PC-3 (cell line): ENCODE measurements around the gene TASOR2. TPM values are rescaled to one million over a fixed set of nuclear protein-coding genes. Genes with fewer than 3 reads are reported as not detected.
A peak's percentile ranks its signal among the peaks of the same experiment; 100 is the strongest.

Source experiments
- ATAC-seq: fragments of 200-7000 bp; cut with Tn5 transposase; 2 replicates; pipeline ENCODE4 v1.9.1; 2020; ENCODE audit warnings: mild to moderate bottlenecking, moderate library complexity
- BruUV-seq: library from RNA; stranded (reverse); fragments of 400-500 nt; replicated peaks from 2 replicates; lab custom pipeline; 2021; lab: Mats Ljungman, UMichigan
- CTCF ChIA-PET: fragments of 300-600 bp; sonication (Branson Sonifier 250); formaldehyde crosslinking; loops from one replicate; lab custom pipeline; 2022; ENCODE audit warnings: antibody characterized with exemption; lab: Charles Lee
- POLR2A ChIA-PET: fragments of 300-600 bp; sonication (Branson Sonifier 250); formaldehyde crosslinking; loops from one replicate; lab custom pipeline; 2022; ENCODE audit warnings: antibody characterized with exemption; ENCODE audit not compliant: unreplicated experiment; lab: Charles Lee
- DNase-seq: peaks from one replicate; pipeline ENCODE4 v3.0.0-alpha.2; 2015
- H2AFZ ChIP-seq: fragments of 300-600 bp; sonication (generic); 2 replicates; pipeline ENCODE4 v1.6.0; 2016; ENCODE audit warnings: antibody characterized with exemption, low read length
- H3F3A ChIP-seq: fragments of 300-600 bp; sonication (generic); one replicate; pipeline ENCODE4 v1.6.0; 2017; ENCODE audit warnings: antibody characterized with exemption, low read length, control low read depth, mild to moderate bottlenecking; ENCODE audit not compliant: unreplicated experiment
- H3K27ac ChIP-seq: fragments of 300-600 bp; sonication (generic); 2 replicates; pipeline ENCODE4 v1.5.1; 2016; ENCODE audit warnings: mild to moderate bottlenecking, low read length
- H3K27me3 ChIP-seq: fragments of 300-600 bp; sonication (generic); 2 replicates; pipeline ENCODE4 v1.6.1; 2016; ENCODE audit warnings: low read length, mixed read lengths
- H3K36me3 ChIP-seq: fragments of 300-600 bp; sonication (generic); 2 replicates; pipeline ENCODE4 v1.6.1; 2016; ENCODE audit warnings: low read depth, mixed run types, low read length, mixed read lengths
- H3K4me1 ChIP-seq: fragments of 300-600 bp; sonication (generic); 2 replicates; pipeline ENCODE4 v1.5.1; 2016; ENCODE audit warnings: low read length; ENCODE audit not compliant: insufficient read depth
- H3K4me2 ChIP-seq: fragments of 300-600 bp; sonication (generic); 2 replicates; pipeline ENCODE4 v1.6.0; 2016; ENCODE audit warnings: low read length
- H3K4me3 ChIP-seq: fragments of 300-600 bp; sonication (generic); 2 replicates; pipeline ENCODE4 v1.5.1; 2016; ENCODE audit warnings: mild to moderate bottlenecking, low read length, mixed read lengths
- H3K79me2 ChIP-seq: fragments of 300-600 bp; sonication (generic); 2 replicates; pipeline ENCODE4 v1.6.1; 2017; ENCODE audit warnings: low read length, mixed read lengths
- H3K9ac ChIP-seq: fragments of 300-600 bp; sonication (generic); 2 replicates; pipeline ENCODE4 v1.6.0; 2016; ENCODE audit warnings: mild to moderate bottlenecking, low read length
- H3K9me2 ChIP-seq: fragments of 300-600 bp; sonication (generic); replicated peaks from 2 replicates; pipeline ENCODE4 v1.6.1; 2016; ENCODE audit warnings: mixed run types, low read length, mixed read lengths
- H3K9me3 ChIP-seq: fragments of 300-600 bp; sonication (generic); 2 replicates; pipeline ENCODE4 v1.6.1; 2016; ENCODE audit warnings: low read length, mixed read lengths
- H4K20me1 ChIP-seq: fragments of 300-600 bp; sonication (generic); 2 replicates; pipeline ENCODE4 v1.6.1; 2016; ENCODE audit warnings: low read length, mixed read lengths
- EZH2 ChIP-seq: fragments of 300-600 bp; sonication (generic); IDR thresholded peaks from one replicate; pipeline ENCODE4 v1.6.1; 2017; ENCODE audit warnings: antibody characterized with exemption, mild to moderate bottlenecking, low read length; ENCODE audit not compliant: unreplicated experiment
- EZH2phosphoT487 ChIP-seq: fragments of 300-600 bp; sonication (generic); IDR thresholded peaks from 2 replicates; pipeline ENCODE4 v1.6.1; 2018; ENCODE audit warnings: mild to moderate bottlenecking, antibody characterized with exemption, low read length, borderline replicate concordance
- intact Hi-C: fragments of 100-400 bp; cut with micrococcal nuclease; formaldehyde crosslinking; loops from 2 replicates; pipeline ENCODE4 v1.9.0; 2023
- total RNA-seq: library from RNA; depleted of rRNA; stranded (reverse); fragments of >200 nt; gene quantifications from 2 replicates; pipeline ENCODE4 v1.2.3, GENCODE V29; 2014
- TF ChIP-seq, protein P1 (sequence below): fragments of 300-600 bp; sonication (generic); conservative IDR thresholded peaks from 2 replicates; pipeline ENCODE4 v1.5.1; 2017; ENCODE audit warnings: antibody characterized with exemption, low read depth, mild to moderate bottlenecking, low read length

TASOR2 gene
- total RNA-seq, 1 experiment from 2014 or later: 47.3 TPM

GRCh38 chr10:5659702-5660528 lies 24.7 kb upstream of the TASOR2 start:
- Histone ChIP-seq H4K20me1 (no peaks in the 10 kb centered on the region), H3K9ac (no peak overlapping the region), H3K79me2 (peaks cover under 1% of the 10 kb centered on the region; the same call in 1 of the 2 replicates), H2AFZ (no peak overlapping the region), H3K36me3 (no peaks in the 10 kb centered on the region), H3K9me3 (no peaks in the 10 kb centered on the region), H3K27me3 (no peaks in the 10 kb centered on the region), H3K27ac (peak overlapping the region; percentile 66), H3K4me1 (peaks cover 13% of the 10 kb centered on the region), H3K4me2 (peak overlapping the region; percentile 26), H3K9me2 (no peaks in the 10 kb centered on the region), H3K4me3 (peak overlapping the region; percentile 15; the same call in 1 of the 2 replicates), H3F3A (no peaks in the 10 kb centered on the region)
- ATAC-seq (peak; percentile 98), DNase-seq (peak; percentile 72)
- TF ChIP-seq EZH2phosphoT487 (no peak), EZH2 (no peak)
- TF ChIP-seq, protein P1, sequence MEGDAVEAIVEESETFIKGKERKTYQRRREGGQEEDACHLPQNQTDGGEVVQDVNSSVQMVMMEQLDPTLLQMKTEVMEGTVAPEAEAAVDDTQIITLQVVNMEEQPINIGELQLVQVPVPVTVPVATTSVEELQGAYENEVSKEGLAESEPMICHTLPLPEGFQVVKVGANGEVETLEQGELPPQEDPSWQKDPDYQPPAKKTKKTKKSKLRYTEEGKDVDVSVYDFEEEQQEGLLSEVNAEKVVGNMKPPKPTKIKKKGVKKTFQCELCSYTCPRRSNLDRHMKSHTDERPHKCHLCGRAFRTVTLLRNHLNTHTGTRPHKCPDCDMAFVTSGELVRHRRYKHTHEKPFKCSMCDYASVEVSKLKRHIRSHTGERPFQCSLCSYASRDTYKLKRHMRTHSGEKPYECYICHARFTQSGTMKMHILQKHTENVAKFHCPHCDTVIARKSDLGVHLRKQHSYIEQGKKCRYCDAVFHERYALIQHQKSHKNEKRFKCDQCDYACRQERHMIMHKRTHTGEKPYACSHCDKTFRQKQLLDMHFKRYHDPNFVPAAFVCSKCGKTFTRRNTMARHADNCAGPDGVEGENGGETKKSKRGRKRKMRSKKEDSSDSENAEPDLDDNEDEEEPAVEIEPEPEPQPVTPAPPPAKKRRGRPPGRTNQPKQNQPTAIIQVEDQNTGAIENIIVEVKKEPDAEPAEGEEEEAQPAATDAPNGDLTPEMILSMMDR: no peak
- CTCF ChIA-PET: no interaction called here
- BruUV-seq: no TSS peak
- intact Hi-C loops: no loop called here
- POLR2A ChIA-PET: no interaction called here

DNA sequence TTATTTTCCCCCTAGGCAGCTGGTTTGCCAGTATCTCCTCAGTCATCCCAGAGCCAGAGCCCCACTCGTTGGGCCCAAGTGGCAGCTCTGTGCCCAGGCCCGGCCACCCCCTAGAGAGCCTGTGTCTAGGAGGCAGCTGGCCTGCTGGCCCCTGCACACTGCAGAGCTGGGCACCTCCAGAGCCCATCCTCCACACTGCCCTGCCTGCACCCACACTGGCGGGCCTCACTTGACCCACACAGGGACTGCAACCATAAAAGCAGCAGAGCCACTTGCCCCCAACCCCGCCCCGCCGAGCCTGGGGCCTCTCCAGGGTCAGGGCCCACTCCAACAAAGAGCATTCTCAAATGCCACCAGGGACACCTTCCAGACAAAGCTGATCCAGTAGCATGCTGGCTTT lies 23.6 kb upstream of the TASOR2 start:
- ATAC-seq (no peak), DNase-seq (no peak)
- Histone ChIP-seq H2AFZ (no peak overlapping the region), H3K4me2 (no peak overlapping the region), H3K79me2 (peaks cover 11% of the 10 kb centered on the region), H3K9me3 (no peaks in the 10 kb centered on the region), H3K27me3 (no peaks in the 10 kb centered on the region), H3K4me1 (peaks cover 13% of the 10 kb centered on the region), H4K20me1 (no peaks in the 10 kb centered on the region), H3K27ac (no peak overlapping the region), H3K9me2 (no peaks in the 10 kb centered on the region), H3K9ac (no peak overlapping the region), H3F3A (no peaks in the 10 kb centered on the region), H3K36me3 (no peaks in the 10 kb centered on the region), H3K4me3 (no peak overlapping the region)
- CTCF ChIA-PET: no interaction called here
- POLR2A ChIA-PET: no interaction called here
- TF ChIP-seq EZH2: no peak
- intact Hi-C loops: no loop called here
- no TSS peak for BruUV-seq

DNA sequence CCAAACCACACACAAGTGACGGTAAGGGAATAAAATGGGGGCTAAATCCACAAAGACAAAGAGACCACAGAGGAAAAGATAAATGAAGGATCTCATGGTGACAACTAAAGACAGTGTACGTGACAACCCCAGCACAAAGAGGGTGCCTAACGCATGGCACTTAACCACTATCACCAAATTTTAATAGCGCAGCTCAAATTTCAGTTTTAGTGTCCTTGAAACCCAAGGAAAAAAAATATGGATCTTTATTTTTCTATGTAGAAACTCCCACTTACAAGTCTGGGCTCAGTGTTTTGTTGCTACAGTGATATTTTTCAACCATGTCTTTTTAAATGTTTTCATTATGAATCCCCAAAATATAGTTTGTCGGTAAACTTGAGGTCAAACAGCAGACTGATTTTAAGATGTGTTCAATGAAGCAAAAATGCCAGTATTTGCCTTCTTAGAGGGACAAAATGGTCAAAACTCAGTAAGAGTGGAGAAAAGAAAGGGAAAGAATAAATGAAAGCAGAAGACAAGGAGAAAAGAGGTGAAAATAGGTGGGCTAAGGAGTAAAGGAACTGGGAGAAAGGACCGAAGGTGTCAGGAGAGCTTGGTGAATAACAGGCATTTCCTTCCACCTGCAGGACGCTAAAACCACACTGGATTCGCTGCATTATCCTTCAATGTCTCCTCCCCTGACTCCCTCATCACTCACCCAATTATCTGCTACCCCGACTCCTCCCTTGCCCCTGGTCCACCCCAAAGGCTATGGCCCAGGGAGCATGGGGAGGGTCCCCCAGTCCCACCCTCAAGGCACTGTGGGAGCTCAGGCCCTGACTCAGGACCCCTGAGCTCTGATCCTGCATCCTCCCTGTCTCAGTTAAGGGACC lies 21.7 kb upstream of the TASOR2 start:
- intact Hi-C loops: no loop called here
- ChIA-PET CTCF (no interaction called here), POLR2A (no interaction called here)
- H3K9me2 ChIP-seq: no peaks in the 10 kb centered on the region
- no peaks in the 10 kb centered on the region for H3K27me3 ChIP-seq
- no peak for ATAC-seq
- no peaks in the 10 kb centered on the region for H3F3A ChIP-seq
- H3K27ac ChIP-seq: no peak overlapping the region
- H3K9me3 ChIP-seq: no peaks in the 10 kb centered on the region
- H3K4me3 ChIP-seq: no peak overlapping the region
- H3K4me1 ChIP-seq: peaks cover 26% of the 10 kb centered on the region
- no peaks in the 10 kb centered on the region for H4K20me1 ChIP-seq
- BruUV-seq: no TSS peak
- no peak for DNase-seq
- H2AFZ ChIP-seq: no peak overlapping the region
- H3K9ac ChIP-seq: no peak overlapping the region
- no peak overlapping the region for H3K4me2 ChIP-seq
- TF ChIP-seq EZH2phosphoT487 (no peak), EZH2 (no peak)
- TF ChIP-seq, protein P1: no peak
- peaks cover 12% of the 10 kb centered on the region for H3K79me2 ChIP-seq
- no peaks in the 10 kb centered on the region for H3K36me3 ChIP-seq
